K562 (cell line): Measurements from ENCODE around the gene EFCAB12. TPM values are rescaled to one million over a fixed set of nuclear protein-coding genes. Genes with fewer than 3 reads are reported as not detected.

ENCODE experiments used
- KDM2B ChIP-seq: fragments of 250-450 bp; sonication (Bioruptor Pico); IDR thresholded peaks from 2 replicates; pipeline ENCODE4 v1.8.0; 2021; ENCODE audit warnings: mild to moderate bottlenecking, moderate library complexity
- NRF1 ChIP-seq, 2 experiments: fragments of 450-650 bp; IDR thresholded peaks in 1 of 2; conservative IDR thresholded peaks in 1 of 2; 2 replicates each; pipeline ENCODE4 v1.6.1; 2014; ENCODE audit warnings: mild to moderate bottlenecking in 2 of 2
- polyA plus RNA-seq, 8 experiments: library from polyadenylated mRNA; depleted of rRNA in 4 of 8; stranded (reverse) in 5 of 8; unstranded in 3 of 8; fragments of >200 nt; fragmentation: Nextera tagmentation in 2 of 8; fragmentation: Illumina TruSeq in 1 of 8; extraction: Ambion mirVana in 2 of 8; extraction: Trizol in 1 of 8; gene quantifications; 2 replicates each; pipeline versions ENCODE4 v1.2.1 to v1.2.3, GENCODE V29; 2011 to 2014; ENCODE audit warnings: inconsistent platforms in 1 of 8, missing spikeins in 1 of 8
- total RNA-seq, 7 experiments: library from RNA; depleted of rRNA in 6 of 7; stranded (reverse); fragments of >200 nt in 6 of 7; fragmentation: Illumina TruSeq in 2 of 7; extraction: Trizol in 2 of 7; gene quantifications; 2 replicates each; pipeline versions ENCODE4 v1.2.1 to v1.2.3, GENCODE V29; 2011 to 2021; ENCODE audit warnings: low replicate concordance in 1 of 7
- TF ChIP-seq, protein P1 (sequence below), 2 experiments: fragments of 450-650 bp; formaldehyde crosslinking in 1 of 2; IDR thresholded peaks; 2 replicates each; pipeline versions ENCODE4 v1.4.0 to v1.6.1; 2014 to 2020; ENCODE audit warnings: mild to moderate bottlenecking in 2 of 2, borderline replicate concordance in 1 of 2, low read depth in 1 of 2
- TF ChIP-seq, protein P2 (sequence below): fragments of 150-350 bp; IDR thresholded peaks from 2 replicates; pipeline ENCODE4 v1.6.1; 2014; ENCODE audit warnings: low read depth, mild to moderate bottlenecking, low read length, borderline replicate concordance
- TF ChIP-seq, protein P3 (sequence below): sonication (generic); formaldehyde crosslinking; IDR thresholded peaks from 2 replicates; pipeline ENCODE4 v1.9.0; 2022; ENCODE audit warnings: mild to moderate bottlenecking, missing genetic modification reagents
- TF ChIP-seq, protein P4 (sequence below): fragments of 450-650 bp; formaldehyde crosslinking; IDR thresholded peaks from 2 replicates; pipeline ENCODE4 v1.4.0; 2020; ENCODE audit warnings: mild to moderate bottlenecking, mixed read lengths

The EFCAB12 gene
- total and polyA plus RNA-seq, 9 of the 15 experiments (the other 6 are each of a cell fraction or from before 2014, with no cell fraction given), result 0.08 to 0.95 (median 0.56) TPM; not detected in 1

DNA sequence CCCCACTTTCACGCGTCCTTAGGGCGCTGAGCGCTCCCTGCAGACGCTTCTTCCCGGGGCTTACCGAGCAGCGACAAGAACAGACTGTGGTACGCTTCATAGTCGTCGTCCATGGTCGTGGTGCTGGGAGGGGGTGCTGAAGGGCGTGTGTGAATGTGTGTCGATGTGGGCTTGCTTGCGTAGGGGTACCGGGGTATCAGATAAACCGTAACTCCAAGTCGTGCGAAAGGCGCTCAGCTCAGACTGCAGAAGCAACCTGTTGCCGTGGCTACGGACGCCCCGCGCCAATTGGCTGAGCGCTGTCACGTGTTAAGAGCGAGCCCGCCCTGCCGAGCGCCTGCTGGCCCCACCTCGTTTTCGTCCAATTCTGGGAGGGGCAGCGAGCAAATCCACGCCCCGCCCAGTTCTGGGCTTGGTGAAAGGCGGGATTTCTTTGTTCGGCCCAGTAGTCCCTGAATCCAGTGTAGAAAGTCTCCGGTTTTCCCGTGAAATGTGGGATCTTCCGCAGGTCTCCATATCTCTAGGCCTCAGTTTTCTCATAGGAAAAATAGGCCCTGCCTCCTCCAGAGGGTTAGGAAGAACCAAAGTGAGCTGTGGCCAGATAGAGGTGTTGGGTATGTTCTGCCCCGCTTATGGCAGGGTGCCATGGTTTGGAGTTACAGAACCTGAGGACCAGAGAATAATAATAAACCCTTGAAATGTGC, at the start of gene EFCAB12 (continued):
- TF ChIP-seq, protein P1, sequence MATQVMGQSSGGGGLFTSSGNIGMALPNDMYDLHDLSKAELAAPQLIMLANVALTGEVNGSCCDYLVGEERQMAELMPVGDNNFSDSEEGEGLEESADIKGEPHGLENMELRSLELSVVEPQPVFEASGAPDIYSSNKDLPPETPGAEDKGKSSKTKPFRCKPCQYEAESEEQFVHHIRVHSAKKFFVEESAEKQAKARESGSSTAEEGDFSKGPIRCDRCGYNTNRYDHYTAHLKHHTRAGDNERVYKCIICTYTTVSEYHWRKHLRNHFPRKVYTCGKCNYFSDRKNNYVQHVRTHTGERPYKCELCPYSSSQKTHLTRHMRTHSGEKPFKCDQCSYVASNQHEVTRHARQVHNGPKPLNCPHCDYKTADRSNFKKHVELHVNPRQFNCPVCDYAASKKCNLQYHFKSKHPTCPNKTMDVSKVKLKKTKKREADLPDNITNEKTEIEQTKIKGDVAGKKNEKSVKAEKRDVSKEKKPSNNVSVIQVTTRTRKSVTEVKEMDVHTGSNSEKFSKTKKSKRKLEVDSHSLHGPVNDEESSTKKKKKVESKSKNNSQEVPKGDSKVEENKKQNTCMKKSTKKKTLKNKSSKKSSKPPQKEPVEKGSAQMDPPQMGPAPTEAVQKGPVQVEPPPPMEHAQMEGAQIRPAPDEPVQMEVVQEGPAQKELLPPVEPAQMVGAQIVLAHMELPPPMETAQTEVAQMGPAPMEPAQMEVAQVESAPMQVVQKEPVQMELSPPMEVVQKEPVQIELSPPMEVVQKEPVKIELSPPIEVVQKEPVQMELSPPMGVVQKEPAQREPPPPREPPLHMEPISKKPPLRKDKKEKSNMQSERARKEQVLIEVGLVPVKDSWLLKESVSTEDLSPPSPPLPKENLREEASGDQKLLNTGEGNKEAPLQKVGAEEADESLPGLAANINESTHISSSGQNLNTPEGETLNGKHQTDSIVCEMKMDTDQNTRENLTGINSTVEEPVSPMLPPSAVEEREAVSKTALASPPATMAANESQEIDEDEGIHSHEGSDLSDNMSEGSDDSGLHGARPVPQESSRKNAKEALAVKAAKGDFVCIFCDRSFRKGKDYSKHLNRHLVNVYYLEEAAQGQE (IDR thresholded peaks at IDR 0.05; ENCODE audit: borderline replicate concordance), result peak; percentile 60
- TF ChIP-seq, protein P1 (CRISPR knock-in tag; IDR thresholded peaks at IDR 0.05; ENCODE audit: low read depth), result no peak
- TF ChIP-seq, protein P2, sequence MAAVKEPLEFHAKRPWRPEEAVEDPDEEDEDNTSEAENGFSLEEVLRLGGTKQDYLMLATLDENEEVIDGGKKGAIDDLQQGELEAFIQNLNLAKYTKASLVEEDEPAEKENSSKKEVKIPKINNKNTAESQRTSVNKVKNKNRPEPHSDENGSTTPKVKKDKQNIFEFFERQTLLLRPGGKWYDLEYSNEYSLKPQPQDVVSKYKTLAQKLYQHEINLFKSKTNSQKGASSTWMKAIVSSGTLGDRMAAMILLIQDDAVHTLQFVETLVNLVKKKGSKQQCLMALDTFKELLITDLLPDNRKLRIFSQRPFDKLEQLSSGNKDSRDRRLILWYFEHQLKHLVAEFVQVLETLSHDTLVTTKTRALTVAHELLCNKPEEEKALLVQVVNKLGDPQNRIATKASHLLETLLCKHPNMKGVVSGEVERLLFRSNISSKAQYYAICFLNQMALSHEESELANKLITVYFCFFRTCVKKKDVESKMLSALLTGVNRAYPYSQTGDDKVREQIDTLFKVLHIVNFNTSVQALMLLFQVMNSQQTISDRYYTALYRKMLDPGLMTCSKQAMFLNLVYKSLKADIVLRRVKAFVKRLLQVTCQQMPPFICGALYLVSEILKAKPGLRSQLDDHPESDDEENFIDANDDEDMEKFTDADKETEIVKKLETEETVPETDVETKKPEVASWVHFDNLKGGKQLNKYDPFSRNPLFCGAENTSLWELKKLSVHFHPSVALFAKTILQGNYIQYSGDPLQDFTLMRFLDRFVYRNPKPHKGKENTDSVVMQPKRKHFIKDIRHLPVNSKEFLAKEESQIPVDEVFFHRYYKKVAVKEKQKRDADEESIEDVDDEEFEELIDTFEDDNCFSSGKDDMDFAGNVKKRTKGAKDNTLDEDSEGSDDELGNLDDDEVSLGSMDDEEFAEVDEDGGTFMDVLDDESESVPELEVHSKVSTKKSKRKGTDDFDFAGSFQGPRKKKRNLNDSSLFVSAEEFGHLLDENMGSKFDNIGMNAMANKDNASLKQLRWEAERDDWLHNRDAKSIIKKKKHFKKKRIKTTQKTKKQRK, result no peak
- TF ChIP-seq, protein P3, sequence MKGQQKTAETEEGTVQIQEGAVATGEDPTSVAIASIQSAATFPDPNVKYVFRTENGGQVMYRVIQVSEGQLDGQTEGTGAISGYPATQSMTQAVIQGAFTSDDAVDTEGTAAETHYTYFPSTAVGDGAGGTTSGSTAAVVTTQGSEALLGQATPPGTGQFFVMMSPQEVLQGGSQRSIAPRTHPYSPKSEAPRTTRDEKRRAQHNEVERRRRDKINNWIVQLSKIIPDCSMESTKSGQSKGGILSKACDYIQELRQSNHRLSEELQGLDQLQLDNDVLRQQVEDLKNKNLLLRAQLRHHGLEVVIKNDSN (CRISPR knock-in tag), result peak; percentile 96
- TF ChIP-seq, protein P4, sequence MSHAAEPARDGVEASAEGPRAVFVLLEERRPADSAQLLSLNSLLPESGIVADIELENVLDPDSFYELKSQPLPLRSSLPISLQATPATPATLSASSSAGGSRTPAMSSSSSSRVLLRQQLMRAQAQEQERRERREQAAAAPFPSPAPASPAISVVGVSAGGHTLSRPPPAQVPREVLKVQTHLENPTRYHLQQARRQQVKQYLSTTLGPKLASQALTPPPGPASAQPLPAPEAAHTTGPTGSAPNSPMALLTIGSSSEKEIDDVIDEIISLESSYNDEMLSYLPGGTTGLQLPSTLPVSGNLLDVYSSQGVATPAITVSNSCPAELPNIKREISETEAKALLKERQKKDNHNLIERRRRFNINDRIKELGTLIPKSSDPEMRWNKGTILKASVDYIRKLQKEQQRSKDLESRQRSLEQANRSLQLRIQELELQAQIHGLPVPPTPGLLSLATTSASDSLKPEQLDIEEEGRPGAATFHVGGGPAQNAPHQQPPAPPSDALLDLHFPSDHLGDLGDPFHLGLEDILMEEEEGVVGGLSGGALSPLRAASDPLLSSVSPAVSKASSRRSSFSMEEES, result peak; percentile 87
- TF ChIP-seq NRF1 (conservative IDR thresholded peaks at IDR 0.05 in 1 of 2, IDR thresholded peaks at IDR 0.05 in 1 of 2) (peak; percentile 34 to 40; a peak in 3 of 4 replicates), KDM2B (no peak)
